Skeletal muscle tissue (tissue), 5 donors: Measurements from ENCODE around the gene NXT1. TPM values are rescaled to one million over a fixed set of nuclear protein-coding genes. Genes with fewer than 3 reads are reported as not detected.

Experiments
- H3K27ac ChIP-seq: one replicate; pipeline ENCODE4 v1.7.0; 2013; ENCODE audit warnings: mild to moderate bottlenecking, low read depth, low read length, inconsistent platforms
- H3K27me3 ChIP-seq, 3 donors: one replicate each; pipeline ENCODE4 v1.7.0; 2013; ENCODE audit warnings: low read length in 3 of 3; ENCODE audit not compliant: control insufficient read depth in 3 of 3, insufficient read depth in 3 of 3
- H3K36me3 ChIP-seq, 3 donors: one replicate each; pipeline ENCODE4 v1.7.0; 2013; ENCODE audit warnings: low read length in 3 of 3; ENCODE audit not compliant: control insufficient read depth in 3 of 3, insufficient read depth in 3 of 3
- H3K4me1 ChIP-seq, 3 donors: one replicate each; pipeline ENCODE4 v1.7.0; 2013; ENCODE audit warnings: low read length in 3 of 3, mild to moderate bottlenecking in 3 of 3; ENCODE audit not compliant: control insufficient read depth in 3 of 3, insufficient read depth in 3 of 3
- H3K4me3 ChIP-seq, 3 donors: one replicate each; pipeline ENCODE4 v1.7.0; 2013; ENCODE audit warnings: low read length in 3 of 3
- H3K9ac ChIP-seq, 3 donors: one replicate each; pipeline ENCODE4 v1.7.0; 2013; ENCODE audit warnings: low read length in 3 of 3, mild to moderate bottlenecking in 3 of 3, moderate library complexity in 2 of 3, low read depth in 1 of 3
- H3K9me3 ChIP-seq, 3 donors: one replicate each; pipeline ENCODE4 v1.7.0; 2013; ENCODE audit warnings: low read length in 3 of 3; ENCODE audit not compliant: control insufficient read depth in 3 of 3
- small RNA-seq: library from RNA; depleted of rRNA; stranded (forward); fragments of <200 nt; gene quantifications from one replicate; pipeline ENCODE3, GENCODE V24; 2014
- total RNA-seq: library from RNA; depleted of rRNA; stranded (reverse); fragments of >200 nt; gene quantifications from one replicate; pipeline ENCODE4 v1.2.3, GENCODE V29; 2014
- donor health status: Osteomylitis.

Gene NXT1
- total RNA-seq, 1 donor from 2014 or later = 15.1 TPM

- Histone ChIP-seq H3K9me3 (no peaks in the 10 kb centered on the region), H3K27me3 (no peaks in the 10 kb centered on the region), H3K9ac (no peak overlapping the region), H3K4me1 (peaks cover 26 to 43% (median 38%) of the 10 kb centered on the region in 3 donors), H3K4me3 (no peak overlapping the region), H3K36me3 (peaks cover 14 to 25% (median 21%) of the 10 kb centered on the region in 3 donors), H3K27ac (no peak overlapping the region)
Observed at GRCh38 chr20:23396950-23397627, 46.5 kb downstream of the NXT1 start.

GRCh38 chr20:23397961-23398360 lies 47.4 kb downstream of the NXT1 start:
- no peak overlapping the region for H3K4me3 ChIP-seq
- no peak overlapping the region for H3K27ac ChIP-seq
- H3K9ac ChIP-seq = no peak overlapping the region
- peaks cover 26 to 39% (median 38%) of the 10 kb centered on the region in 3 donors for H3K4me1 ChIP-seq
- H3K36me3 ChIP-seq = peaks cover 12 to 25% (median 20%) of the 10 kb centered on the region in 3 donors
- H3K27me3 ChIP-seq = no peaks in the 10 kb centered on the region
- H3K9me3 ChIP-seq = no peaks in the 10 kb centered on the region

- H3K9me3 ChIP-seq = no peaks in the 10 kb centered on the region
- H3K9ac ChIP-seq = no peak overlapping the region
- H3K4me3 ChIP-seq = no peak overlapping the region
- H3K4me1 ChIP-seq = peaks cover 13 to 35% (median 32%) of the 10 kb centered on the region in 3 donors
- no peaks in the 10 kb centered on the region for H3K27me3 ChIP-seq
- H3K36me3 ChIP-seq = peaks cover 0 to 8% (median 5%) of the 10 kb centered on the region in 3 donors
- H3K27ac ChIP-seq = no peak overlapping the region
Observed at GRCh38 chr20:23399568-23400241, 49.1 kb downstream of the NXT1 start.

GRCh38 chr20:23401051-23401450 lies 50.5 kb downstream of the NXT1 start:
- H3K27me3 ChIP-seq = no peaks in the 10 kb centered on the region

GRCh38 chr20:23403751-23404150 lies 53.2 kb downstream of the NXT1 start:
- H3K27me3 ChIP-seq = no peaks in the 10 kb centered on the region
- H3K9me3 ChIP-seq = no peaks in the 10 kb centered on the region
- H3K9ac ChIP-seq = no peak overlapping the region
- peaks cover 0 to 5% (median 0%) of the 10 kb centered on the region in 3 donors for H3K36me3 ChIP-seq
- H3K27ac ChIP-seq = no peak overlapping the region
- H3K4me1 ChIP-seq = peaks cover 7 to 25% (median 22%) of the 10 kb centered on the region in 3 donors
- no peak overlapping the region for H3K4me3 ChIP-seq

More at GRCh38 chr20:23401051-23401450, 50.5 kb downstream of the NXT1 start:
- peaks cover 9 to 32% (median 24%) of the 10 kb centered on the region in 3 donors for H3K4me1 ChIP-seq
- H3K36me3 ChIP-seq = peaks cover 0 to 5% (median 0%) of the 10 kb centered on the region in 3 donors
- no peak overlapping the region for H3K9ac ChIP-seq
- H3K9me3 ChIP-seq = no peaks in the 10 kb centered on the region
- H3K27ac ChIP-seq = no peak overlapping the region
- H3K4me3 ChIP-seq = no peak overlapping the region

- peaks cover 0 to 5% (median 0%) of the 10 kb centered on the region in 3 donors for H3K36me3 ChIP-seq
- H3K27ac ChIP-seq = no peak overlapping the region
- H3K27me3 ChIP-seq = no peaks in the 10 kb centered on the region
- H3K9me3 ChIP-seq = no peaks in the 10 kb centered on the region
- no peak overlapping the region for H3K4me3 ChIP-seq
- H3K4me1 ChIP-seq = peaks cover 7 to 25% (median 22%) of the 10 kb centered on the region in 3 donors
- no peak overlapping the region for H3K9ac ChIP-seq
Observed at GRCh38 chr20:23404196-23404595, 53.6 kb downstream of the NXT1 start.

Small RNA genes lying within 50 kb of the gene (small RNA-seq; reads per million reads assigned to genes)
- not detected for gene RNA5SP479

Other genes with a start within 250 kb of the NXT1 start
- gene GZF1, start 11.4 kb downstream of the NXT1 start, total RNA-seq = 11.0 TPM
- 8.9 TPM for gene NAPB, start 70.7 kb downstream of the NXT1 start, total RNA-seq
- not detected for gene CSTL1, start 88.9 kb downstream of the NXT1 start, total RNA-seq
- not detected for gene CST11, start 102.1 kb downstream of the NXT1 start, total RNA-seq
- gene CST8, start 140.3 kb downstream of the NXT1 start, total RNA-seq = not detected
- not detected for gene CST9L, start 217.7 kb downstream of the NXT1 start, total RNA-seq